Panc1 (cell line): ENCODE measurements around the gene LRP1B. TPM values are rescaled to one million over a fixed set of nuclear protein-coding genes. Genes with fewer than 3 reads are reported as not detected.

ENCODE experiments used
- ATAC-seq: fragments of 200-7000 bp; cut with Tn5 transposase; 2 replicates; pipeline ENCODE4 v1.9.1; 2020; ENCODE audit warnings: mild to moderate bottlenecking, moderate library complexity
- BruUV-seq: library from RNA; stranded (reverse); fragments of 400-500 nt; replicated peaks from 2 replicates; lab custom pipeline; 2021; lab: Mats Ljungman, UMichigan
- CTCF ChIA-PET: fragments of 300-600 bp; sonication (Branson Sonifier 250); formaldehyde crosslinking; loops from one replicate; lab custom pipeline; 2022; ENCODE audit warnings: antibody characterized with exemption; lab: Charles Lee
- POLR2A ChIA-PET: fragments of 300-600 bp; sonication (Branson Sonifier 250); formaldehyde crosslinking; loops from one replicate; lab custom pipeline; 2022; ENCODE audit warnings: antibody characterized with exemption; lab: Charles Lee
- DNase-seq: peaks from one replicate; pipeline ENCODE4 v3.0.0-alpha.2; 2010; ENCODE audit warnings: low read depth, low spot score
- H3K27ac ChIP-seq: 2 replicates; pipeline ENCODE4 v1.5.1; 2011; ENCODE audit warnings: mild to moderate bottlenecking, low read length, inconsistent platforms
- H3K27me3 ChIP-seq: fragments of 200-500 bp; sonication (Bioruptor generic); 2 replicates; pipeline ENCODE4 v1.6.0; 2014; ENCODE audit warnings: low read length, inconsistent platforms; ENCODE audit not compliant: control insufficient read depth, insufficient read depth
- H3K36me3 ChIP-seq: fragments of 200-500 bp; sonication (Bioruptor generic); 2 replicates; pipeline ENCODE4 v1.5.1; 2014; ENCODE audit warnings: inconsistent platforms, mild to moderate bottlenecking, low read length, moderate library complexity; ENCODE audit not compliant: control insufficient read depth, insufficient read depth
- H3K4me1 ChIP-seq: 2 replicates; pipeline ENCODE4 v1.5.1; 2011; ENCODE audit warnings: inconsistent platforms, mild to moderate bottlenecking, low read length, moderate library complexity; ENCODE audit not compliant: control insufficient read depth, insufficient read depth
- H3K4me3 ChIP-seq, 2 experiments: 2 replicates each; pipeline ENCODE4 v1.5.1; 2011 to 2012; ENCODE audit warnings: low read depth in 2 of 2, low read length in 2 of 2, mild to moderate bottlenecking in 2 of 2, inconsistent platforms in 1 of 2, moderate library complexity in 1 of 2
- H3K9me3 ChIP-seq: fragments of 200-500 bp; sonication (Bioruptor generic); 2 replicates; pipeline ENCODE4 v1.5.1; 2014; ENCODE audit warnings: low read depth, mild to moderate bottlenecking, inconsistent platforms, low read length, moderate library complexity; ENCODE audit not compliant: control insufficient read depth, insufficient read depth
- POLR2AphosphoS5 ChIP-seq: IDR thresholded peaks from 2 replicates; pipeline ENCODE4 v1.6.1; 2012; ENCODE audit warnings: mild to moderate bottlenecking, low read depth, low read length, moderate library complexity
- REST ChIP-seq, 2 experiments: IDR thresholded peaks; 2 replicates each; pipeline ENCODE4 v1.6.1; 2011 to 2012; ENCODE audit warnings: low read depth in 2 of 2, control low read depth in 1 of 2, low read length in 1 of 2, mild to moderate bottlenecking in 1 of 2, moderate library complexity in 1 of 2; ENCODE audit not compliant: insufficient read depth in 1 of 2
- SIN3A ChIP-seq: IDR thresholded peaks from 2 replicates; pipeline ENCODE4 v1.6.1; 2012; ENCODE audit warnings: low read depth, mild to moderate bottlenecking, low read length, moderate library complexity, borderline replicate concordance; ENCODE audit not compliant: insufficient read depth
- TCF7L2 ChIP-seq: IDR thresholded peaks from 2 replicates; pipeline ENCODE4 v1.6.1; 2011; ENCODE audit warnings: mild to moderate bottlenecking, low read depth, low read length, inconsistent platforms
- in situ Hi-C: cut with HindIII; loops from 2 replicates; pipeline ENCODE4 v1.10.0; 2016; ENCODE audit warnings: low sequenced_read_pairs, low pct_unique_long_range_greater_than_20kb
- intact Hi-C: fragments of 100-400 bp; cut with micrococcal nuclease; formaldehyde crosslinking; loops from one replicate; pipeline ENCODE4 v1.10.0; 2022; ENCODE audit not compliant: unreplicated experiment
- total RNA-seq: library from RNA; stranded (reverse); gene quantifications from one replicate; pipeline ENCODE4 v1.2.1, GENCODE V29; 2021; ENCODE audit not compliant: unreplicated experiment
- TF ChIP-seq, protein P1 (sequence below): fragments of 450-650 bp; IDR thresholded peaks from 2 replicates; pipeline ENCODE4 v1.5.1; 2017; ENCODE audit warnings: mild to moderate bottlenecking

The LRP1B gene
- total RNA-seq, 1 experiment from 2014 or later = 0.54 TPM

DNA sequence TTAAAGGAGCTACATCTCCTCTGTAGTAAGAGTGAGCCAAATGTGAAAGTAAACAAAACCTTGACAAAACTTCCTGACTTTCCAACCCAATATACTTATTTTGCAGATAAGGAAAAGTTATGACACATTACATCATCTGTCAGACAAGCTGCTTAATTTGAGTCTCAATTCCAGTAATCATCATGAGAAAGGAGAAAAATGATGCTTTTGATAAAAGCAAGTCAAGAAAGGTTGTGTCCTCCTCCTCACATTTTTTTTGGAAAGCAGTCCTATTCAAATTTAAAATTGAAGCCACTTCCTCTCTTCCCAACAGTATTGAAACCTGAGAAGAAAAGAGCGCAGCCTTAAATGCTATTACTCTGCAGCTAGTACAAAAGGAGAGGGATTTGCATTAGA lies 519.6 kb downstream of the LRP1B start:
- H3K27ac ChIP-seq = no peak overlapping the region
- H3K36me3 ChIP-seq = no peaks in the 10 kb centered on the region
- BruUV-seq = no TSS peak
- no peak for TF ChIP-seq TCF7L2
- TF ChIP-seq, protein P1, sequence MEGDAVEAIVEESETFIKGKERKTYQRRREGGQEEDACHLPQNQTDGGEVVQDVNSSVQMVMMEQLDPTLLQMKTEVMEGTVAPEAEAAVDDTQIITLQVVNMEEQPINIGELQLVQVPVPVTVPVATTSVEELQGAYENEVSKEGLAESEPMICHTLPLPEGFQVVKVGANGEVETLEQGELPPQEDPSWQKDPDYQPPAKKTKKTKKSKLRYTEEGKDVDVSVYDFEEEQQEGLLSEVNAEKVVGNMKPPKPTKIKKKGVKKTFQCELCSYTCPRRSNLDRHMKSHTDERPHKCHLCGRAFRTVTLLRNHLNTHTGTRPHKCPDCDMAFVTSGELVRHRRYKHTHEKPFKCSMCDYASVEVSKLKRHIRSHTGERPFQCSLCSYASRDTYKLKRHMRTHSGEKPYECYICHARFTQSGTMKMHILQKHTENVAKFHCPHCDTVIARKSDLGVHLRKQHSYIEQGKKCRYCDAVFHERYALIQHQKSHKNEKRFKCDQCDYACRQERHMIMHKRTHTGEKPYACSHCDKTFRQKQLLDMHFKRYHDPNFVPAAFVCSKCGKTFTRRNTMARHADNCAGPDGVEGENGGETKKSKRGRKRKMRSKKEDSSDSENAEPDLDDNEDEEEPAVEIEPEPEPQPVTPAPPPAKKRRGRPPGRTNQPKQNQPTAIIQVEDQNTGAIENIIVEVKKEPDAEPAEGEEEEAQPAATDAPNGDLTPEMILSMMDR = no peak
- no peak for TF ChIP-seq SIN3A
- no peak for TF ChIP-seq REST (IDR thresholded peaks at IDR 0.05; ENCODE audit: insufficient read depth in 1 of 2, low read depth in 2 of 2, low read length in 1 of 2)
- TF ChIP-seq POLR2AphosphoS5 = no peak
- peaks cover 3% of the 10 kb centered on the region; the same call in 1 of the 2 replicates for H3K9me3 ChIP-seq
- no peaks in the 10 kb centered on the region for H3K27me3 ChIP-seq
- no peak for DNase-seq
- ATAC-seq = no peak
- H3K4me1 ChIP-seq = no peaks in the 10 kb centered on the region
- intact Hi-C loops = no loop called here
- CTCF ChIA-PET = no interaction called here
- H3K4me3 ChIP-seq = no peak overlapping the region
- POLR2A ChIA-PET = no interaction called here
- in situ Hi-C loops = no loop called here

GRCh38 chr2:141610564-141611175 lies 520.1 kb downstream of the LRP1B start:
- intact Hi-C loops = no loop called here
- Histone ChIP-seq H3K4me3 (no peak overlapping the region), H3K36me3 (no peaks in the 10 kb centered on the region), H3K9me3 (peaks cover 3% of the 10 kb centered on the region; the same call in 1 of the 2 replicates), H3K27me3 (no peaks in the 10 kb centered on the region), H3K4me1 (no peaks in the 10 kb centered on the region), H3K27ac (no peak overlapping the region)
- TF ChIP-seq, protein P1 = no peak
- TF ChIP-seq REST (IDR thresholded peaks at IDR 0.05; ENCODE audit: insufficient read depth in 1 of 2, low read depth in 2 of 2, low read length in 1 of 2) (no peak), POLR2AphosphoS5 (no peak), SIN3A (no peak), TCF7L2 (no peak)
- no TSS peak for BruUV-seq
- in situ Hi-C loops = no loop called here
- CTCF ChIA-PET = no interaction called here
- DNase-seq (no peak), ATAC-seq (no peak)
- POLR2A ChIA-PET = no interaction called here
